B cell (primary cell): Measurements from ENCODE around the gene CHST15. TPM values are rescaled to one million over a fixed set of nuclear protein-coding genes. Genes with fewer than 3 reads are reported as not detected.

Experiments
- ATAC-seq: fragments of 200-7000 bp; cut with Tn5 transposase; one replicate; pipeline ENCODE4 v1.10.0; 2021; ENCODE audit warnings: low read depth, mild to moderate bottlenecking, moderate number of reproducible peaks, moderate library complexity
- CTCF ChIA-PET: fragments of 350-600 bp; sonication (Branson Sonifier 250); formaldehyde crosslinking; loops from one replicate; lab custom pipeline; 2021; ENCODE audit warnings: antibody characterized with exemption, inconsistent platforms; lab: Charles Lee
- POLR2A ChIA-PET: fragments of 350-600 bp; sonication (Branson Sonifier 250); formaldehyde crosslinking; loops from one replicate; lab custom pipeline; 2021; ENCODE audit warnings: antibody characterized with exemption; lab: Charles Lee
- DNase-seq: peaks from one replicate; pipeline ENCODE4 v3.0.0; 2013
- H2AFZ ChIP-seq: 2 replicates; pipeline ENCODE4 v1.6.1; 2012; ENCODE audit warnings: mild to moderate bottlenecking, low read depth, low read length; ENCODE audit not compliant: insufficient read depth, poor library complexity, severe bottlenecking
- H3K27ac ChIP-seq, 2 donors: 1 replicate in 1 of 2; 2 replicates in 1 of 2; pipeline ENCODE4 v1.5.1; 2012 to 2013; ENCODE audit warnings: low read length in 2 of 2, mild to moderate bottlenecking in 2 of 2, moderate library complexity in 1 of 2
- H3K27me3 ChIP-seq, 4 experiments: fragments of 200-600 bp in 1 of 4; sonication (generic) in 1 of 4; replicated peaks in 1 of 4; 1 replicate in 2 of 4; 2 replicates in 2 of 4; pipeline versions ENCODE4 v1.6.1 to v1.7.0; 2013 to 2016; ENCODE audit warnings: low read length in 3 of 4, mild to moderate bottlenecking in 2 of 4, mixed read lengths in 1 of 4, moderate library complexity in 1 of 4; ENCODE audit not compliant: insufficient read depth in 4 of 4, control insufficient read depth in 3 of 4; ENCODE audit errors: control extremely low read depth in 1 of 4
- H3K36me3 ChIP-seq, 2 experiments: replicated peaks in 1 of 2; 1 replicate in 1 of 2; 2 replicates in 1 of 2; pipeline versions ENCODE4 v1.6.1 to v1.7.1; 2013; ENCODE audit warnings: low read length in 1 of 2; ENCODE audit not compliant: insufficient read depth in 2 of 2, control insufficient read depth in 1 of 2; ENCODE audit errors: control extremely low read depth in 1 of 2, extremely low read depth in 1 of 2
- H3K4me1 ChIP-seq, 2 donors: fragments of 200-600 bp in 1 of 2; sonication (generic) in 1 of 2; 1 replicate in 1 of 2; 2 replicates in 1 of 2; pipeline versions ENCODE4 v1.5.1 to v1.6.1; 2013 to 2017; ENCODE audit warnings: low read length in 2 of 2; ENCODE audit not compliant: control insufficient read depth in 2 of 2, insufficient read depth in 2 of 2
- H3K4me2 ChIP-seq: replicated peaks from 2 replicates; pipeline ENCODE3; 2012; ENCODE audit warnings: mild to moderate bottlenecking, low read depth, low read length; ENCODE audit not compliant: poor library complexity, severe bottlenecking
- H3K4me3 ChIP-seq, 5 experiments: fragments of 200-600 bp in 1 of 5; sonication (generic) in 1 of 5; 1 replicate in 3 of 5; 2 replicates in 2 of 5; pipeline versions ENCODE4 v1.5.1 to v1.7.0; 2011 to 2016; ENCODE audit warnings: low read length in 4 of 5, mild to moderate bottlenecking in 4 of 5, low read depth in 2 of 5, control low read depth in 1 of 5, moderate library complexity in 1 of 5; ENCODE audit not compliant: insufficient read depth in 1 of 5; ENCODE audit errors: control extremely low read depth in 1 of 5, extremely low read depth in 1 of 5
- H3K79me2 ChIP-seq: fragments of 200-600 bp; sonication (generic); one replicate; pipeline ENCODE4 v1.6.0; 2016; ENCODE audit warnings: low read length; ENCODE audit not compliant: control insufficient read depth, insufficient read depth
- H3K9ac ChIP-seq: fragments of 200-600 bp; sonication (generic); 2 replicates; pipeline ENCODE4 v1.6.1; 2017; ENCODE audit warnings: mild to moderate bottlenecking, low read length, moderate library complexity
- H3K9me3 ChIP-seq, 3 donors: one replicate each; pipeline versions ENCODE4 v1.6.1 to v1.7.1; 2013; ENCODE audit warnings: low read length in 2 of 3; ENCODE audit not compliant: control insufficient read depth in 2 of 3, insufficient read depth in 1 of 3; ENCODE audit errors: control extremely low read depth in 1 of 3
- H4K20me1 ChIP-seq: 2 replicates; pipeline ENCODE4 v1.6.0; 2012; ENCODE audit warnings: mild to moderate bottlenecking, low read length; ENCODE audit not compliant: insufficient read depth, control insufficient read depth, poor library complexity, severe bottlenecking
- H3K27ac Mint-ChIP-seq: one replicate; pipeline ENCODE4 v1.8.0; 2021; ENCODE audit warnings: mixed read lengths
- H3K27me3 Mint-ChIP-seq: one replicate; pipeline ENCODE4 v1.8.0; 2021; ENCODE audit warnings: mixed read lengths
- H3K4me1 Mint-ChIP-seq: one replicate; pipeline ENCODE4 v1.8.0; 2021; ENCODE audit warnings: mixed read lengths
- H3K4me3 Mint-ChIP-seq: one replicate; pipeline ENCODE4 v1.8.0; 2021; ENCODE audit warnings: mixed read lengths
- H3K9me3 Mint-ChIP-seq: one replicate; pipeline ENCODE4 v1.8.0; 2022; ENCODE audit warnings: mixed read lengths; ENCODE audit not compliant: insufficient read depth
- CTCF ChIP-seq: fragments of 200-600 bp; IDR thresholded peaks from one replicate; pipeline ENCODE4 v1.8.0; 2022; ENCODE audit warnings: antibody characterized with exemption, mild to moderate bottlenecking
- EZH2 ChIP-seq: IDR thresholded peaks from 2 replicates; pipeline ENCODE4 v1.6.1; 2012; ENCODE audit warnings: borderline replicate concordance, low read depth, mild to moderate bottlenecking, moderate library complexity, low read length; ENCODE audit not compliant: insufficient read depth, poor library complexity, severe bottlenecking
- WGBS: methylation state at CpG from one replicate; pipeline ENCODE4 v1.1.5; 2013; ENCODE audit warnings: missing lambda C conversion rate; ENCODE audit not compliant: insufficient coverage; 5-methylcytosine and 5-hydroxymethylcytosine counted together
- intact Hi-C: fragments of 100-400 bp; cut with micrococcal nuclease; formaldehyde crosslinking; loops from one replicate; pipeline ENCODE4 v1.10.0; 2022
- polyA plus RNA-seq: library from polyadenylated mRNA; depleted of rRNA; stranded (reverse); fragments of >200 nt; gene quantifications from 2 replicates; pipeline ENCODE4 v1.2.3, GENCODE V29; 2012
- total RNA-seq, 2 donors: library from RNA; stranded (reverse); fragments of 120-200 nt in 1 of 2; gene quantifications; 1 replicate in 1 of 2; 2 replicates in 1 of 2; pipeline versions ENCODE4 v1.2.3 to v1.2.4, GENCODE V29; 2013 to 2022

Gene CHST15
- total and polyA plus RNA-seq, 2 donors (not counting 1 experiment from before 2014, with no cell fraction given): 17.9 to 75.4 TPM

DNA sequence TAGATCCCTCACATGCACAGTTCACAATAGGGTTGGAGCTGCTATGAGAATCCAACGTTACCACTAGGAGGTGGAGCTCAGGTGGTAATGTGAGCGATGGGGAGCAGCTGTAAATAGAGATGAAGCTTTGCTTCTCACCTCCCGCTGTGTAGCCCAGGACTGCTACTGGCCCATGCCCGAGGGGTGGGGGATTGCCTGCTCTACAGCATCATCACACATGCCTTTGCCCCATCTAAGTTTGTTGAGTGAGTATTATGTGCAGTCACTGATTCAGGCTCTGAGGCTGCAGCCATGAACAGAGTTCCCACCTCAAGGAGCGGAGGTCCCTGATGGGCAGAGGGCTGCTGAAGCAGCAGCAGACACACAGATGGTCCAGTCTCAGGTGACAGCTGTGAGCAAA is 94.1 kb downstream of the CHST15 start:
- ChIA-PET CTCF (interaction anchor here (0.6 to 6.0 kb wide), 3 partner anchors 262 to 400 kb away, joined by 3 to 365 read pairs (median 3); no protein-coding TSS in a partner anchor), POLR2A (no interaction called here)
- intact Hi-C loops: loop anchor here (5.0 kb wide), 1 partner anchor 533 kb away; no protein-coding TSS in a partner anchor
- DNase-seq (no peak), ATAC-seq (no peak)
- H3K27me3 Mint-ChIP-seq: peaks cover 4% of the 10 kb centered on the region
- Histone ChIP-seq H3K9me3 (no peaks in the 10 kb centered on the region), H3K27ac (no peak overlapping the region), H3K4me2 (no peak overlapping the region), H3K79me2 (no peaks in the 10 kb centered on the region), H3K27me3 (peaks cover 0 to 4% (median under 1%) of the 10 kb centered on the region in 4 experiments), H3K36me3 (no peaks in the 10 kb centered on the region), H4K20me1 (no peaks in the 10 kb centered on the region), H3K4me3 (no peak overlapping the region), H3K4me1 (peaks cover 18 to 30% of the 10 kb centered on the region in 2 donors), H2AFZ (no peak overlapping the region), H3K9ac (no peak overlapping the region)
- 90% methylated on average over 3 of the region's 5 CpGs for WGBS
- H3K27ac Mint-ChIP-seq: no peak overlapping the region
- no peak overlapping the region for H3K4me3 Mint-ChIP-seq
- TF ChIP-seq EZH2 (no peak), CTCF (no peak)
- H3K4me1 Mint-ChIP-seq: peaks cover 32% of the 10 kb centered on the region
- no peaks in the 10 kb centered on the region for H3K9me3 Mint-ChIP-seq
